Endodermal cell (in vitro differentiated cells): Measurements from ENCODE around the gene RBM20. TPM values are rescaled to one million over a fixed set of nuclear protein-coding genes. Genes with fewer than 3 reads are reported as not detected.

Source experiments
- DNase-seq: peaks from one replicate; pipeline ENCODE4 v3.0.0-alpha.2; 2017
- H3K27ac ChIP-seq: 2 replicates; pipeline ENCODE4 v1.5.1; 2013; ENCODE audit warnings: mild to moderate bottlenecking, low read depth, low read length, moderate library complexity
- H3K27me3 ChIP-seq: 2 replicates; pipeline ENCODE4 v1.6.1; 2013; ENCODE audit warnings: mild to moderate bottlenecking, low read length, moderate library complexity; ENCODE audit not compliant: insufficient read depth, control insufficient read depth, poor library complexity, severe bottlenecking
- H3K36me3 ChIP-seq: 2 replicates; pipeline ENCODE4 v1.7.0; 2013; ENCODE audit warnings: mild to moderate bottlenecking, low read length, moderate library complexity; ENCODE audit not compliant: control insufficient read depth, insufficient read depth
- H3K4me1 ChIP-seq: one replicate; pipeline ENCODE4 v1.7.0; 2013; ENCODE audit warnings: low read length; ENCODE audit not compliant: control insufficient read depth, insufficient read depth
- H3K4me3 ChIP-seq: 2 replicates; pipeline ENCODE4 v1.5.1; 2013; ENCODE audit warnings: mild to moderate bottlenecking, low read length, moderate library complexity
- H3K9ac ChIP-seq: 2 replicates; pipeline ENCODE4 v1.6.1; 2013; ENCODE audit warnings: mild to moderate bottlenecking, low read length, moderate library complexity; ENCODE audit not compliant: poor library complexity, severe bottlenecking; ENCODE audit errors: extremely low read depth
- H3K9me3 ChIP-seq: 2 replicates; pipeline ENCODE4 v1.6.1; 2013; ENCODE audit warnings: mild to moderate bottlenecking, low read length, moderate library complexity; ENCODE audit not compliant: control insufficient read depth
- H3K27ac Mint-ChIP-seq: 2 replicates; pipeline ENCODE4 v1.8.0; 2020; ENCODE audit warnings: mixed read lengths
- H3K27me3 Mint-ChIP-seq: 2 replicates; pipeline ENCODE4 v1.8.0; 2021; ENCODE audit warnings: mild to moderate bottlenecking, mixed read lengths; ENCODE audit not compliant: insufficient read depth
- H3K36me3 Mint-ChIP-seq: 2 replicates; pipeline ENCODE4 v1.8.0; 2020; ENCODE audit warnings: low read depth, mixed read lengths
- H3K4me1 Mint-ChIP-seq: 2 replicates; pipeline ENCODE4 v1.8.0; 2020; ENCODE audit warnings: mixed read lengths
- H3K4me3 Mint-ChIP-seq: 2 replicates; pipeline ENCODE4 v1.8.0; 2020; ENCODE audit warnings: mild to moderate bottlenecking, moderate library complexity, mixed read lengths
- H3K9me3 Mint-ChIP-seq: 2 replicates; pipeline ENCODE4 v1.8.0; 2020; ENCODE audit warnings: mild to moderate bottlenecking, mixed read lengths
- WGBS, 2 experiments: methylation state at CpG; one replicate each; pipeline versions ENCODE4 v1.1.5 to v1.1.7; 2013; ENCODE audit warnings: missing lambda C conversion rate in 2 of 2, mixed read lengths in 1 of 2; ENCODE audit not compliant: insufficient coverage in 1 of 2, insufficient read length in 1 of 2; 5-methylcytosine and 5-hydroxymethylcytosine counted together
- total RNA-seq, 2 donors: library from RNA; stranded (reverse); fragmentation: NEBNext Ultra II Directional in 1 of 2; extraction: Animal tissue kit (Norgen Biotek cat#: 25700) in 1 of 2; gene quantifications; 2 replicates in 1 of 2; 3 replicates in 1 of 2; pipeline ENCODE4 v1.2.1, GENCODE V29; 2021
- TF ChIP-seq, protein P1 (sequence below): fragments of 200-600 bp; sonication (generic); conservative IDR thresholded peaks from 2 replicates; pipeline ENCODE4 v1.5.0; 2021; ENCODE audit warnings: antibody characterized with exemption, mild to moderate bottlenecking

Gene RBM20
- total RNA-seq, 2 donors from 2014 or later: 6.2 to 7.0 TPM

- Mint-ChIP-seq H3K27ac (no peak overlapping the region), H3K9me3 (no peaks in the 10 kb centered on the region), H3K4me3 (no peak overlapping the region), H3K27me3 (no peaks in the 10 kb centered on the region), H3K4me1 (peaks cover 14% of the 10 kb centered on the region), H3K36me3 (no peaks in the 10 kb centered on the region)
- Histone ChIP-seq H3K9me3 (no peaks in the 10 kb centered on the region), H3K4me1 (peaks cover 2% of the 10 kb centered on the region), H3K27me3 (no peaks in the 10 kb centered on the region), H3K4me3 (no peak overlapping the region), H3K9ac (no peak overlapping the region), H3K36me3 (no peaks in the 10 kb centered on the region), H3K27ac (no peak overlapping the region)
- TF ChIP-seq, protein P1, sequence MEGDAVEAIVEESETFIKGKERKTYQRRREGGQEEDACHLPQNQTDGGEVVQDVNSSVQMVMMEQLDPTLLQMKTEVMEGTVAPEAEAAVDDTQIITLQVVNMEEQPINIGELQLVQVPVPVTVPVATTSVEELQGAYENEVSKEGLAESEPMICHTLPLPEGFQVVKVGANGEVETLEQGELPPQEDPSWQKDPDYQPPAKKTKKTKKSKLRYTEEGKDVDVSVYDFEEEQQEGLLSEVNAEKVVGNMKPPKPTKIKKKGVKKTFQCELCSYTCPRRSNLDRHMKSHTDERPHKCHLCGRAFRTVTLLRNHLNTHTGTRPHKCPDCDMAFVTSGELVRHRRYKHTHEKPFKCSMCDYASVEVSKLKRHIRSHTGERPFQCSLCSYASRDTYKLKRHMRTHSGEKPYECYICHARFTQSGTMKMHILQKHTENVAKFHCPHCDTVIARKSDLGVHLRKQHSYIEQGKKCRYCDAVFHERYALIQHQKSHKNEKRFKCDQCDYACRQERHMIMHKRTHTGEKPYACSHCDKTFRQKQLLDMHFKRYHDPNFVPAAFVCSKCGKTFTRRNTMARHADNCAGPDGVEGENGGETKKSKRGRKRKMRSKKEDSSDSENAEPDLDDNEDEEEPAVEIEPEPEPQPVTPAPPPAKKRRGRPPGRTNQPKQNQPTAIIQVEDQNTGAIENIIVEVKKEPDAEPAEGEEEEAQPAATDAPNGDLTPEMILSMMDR: no peak
- WGBS, 2 experiments: 94% methylated on average over 8 to 10 of the region's 10 CpGs
- DNase-seq: no peak
Observed at GRCh38 chr10:110709964-110710587, 65.9 kb downstream of the RBM20 start.

- no peaks in the 10 kb centered on the region for H3K27me3 ChIP-seq
- 90 to 100% methylated on average over 3 to 5 of the region's 5 CpGs for WGBS, 2 experiments
- H3K9me3 Mint-ChIP-seq: no peaks in the 10 kb centered on the region
Observed at GRCh38 chr10:110710621-110711020, 66.5 kb downstream of the RBM20 start.

DNA sequence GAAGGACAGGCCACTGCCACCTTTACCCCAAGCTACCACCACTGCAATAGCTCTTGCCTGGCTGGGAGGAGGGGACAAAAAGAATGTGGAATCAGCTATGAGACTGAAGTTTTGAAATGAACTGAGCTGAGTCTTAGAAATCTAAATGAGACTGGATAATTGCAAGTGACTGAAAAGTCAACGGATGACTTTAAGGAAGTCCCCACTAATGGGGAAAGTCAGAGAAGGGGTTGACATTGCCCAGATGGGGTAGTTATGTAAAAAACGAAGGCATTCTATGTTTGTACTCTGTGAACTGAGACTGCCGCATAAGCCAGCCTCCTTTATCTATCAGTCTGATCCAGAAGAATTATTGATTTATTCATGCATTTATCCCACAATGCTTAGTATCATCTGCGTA is 67.2 kb downstream of the RBM20 start:
- TF ChIP-seq, protein P1: no peak
- H3K4me3 ChIP-seq: no peak overlapping the region
- no peak overlapping the region for H3K4me3 Mint-ChIP-seq
- DNase-seq: no peak
- no peak overlapping the region for H3K27ac Mint-ChIP-seq
- 92 to 96% methylated on average over 3 to 4 of the region's 4 CpGs for WGBS, 2 experiments
- no peaks in the 10 kb centered on the region for H3K27me3 Mint-ChIP-seq
- peaks cover 10% of the 10 kb centered on the region for H3K4me1 Mint-ChIP-seq
- no peaks in the 10 kb centered on the region for H3K9me3 Mint-ChIP-seq
- no peaks in the 10 kb centered on the region for H3K27me3 ChIP-seq
- H3K9me3 ChIP-seq: no peaks in the 10 kb centered on the region
- H3K27ac ChIP-seq: no peak overlapping the region
- no peak overlapping the region for H3K9ac ChIP-seq
- no peaks in the 10 kb centered on the region for H3K36me3 ChIP-seq
- H3K36me3 Mint-ChIP-seq: no peaks in the 10 kb centered on the region
- H3K4me1 ChIP-seq: peaks cover 2% of the 10 kb centered on the region

More at GRCh38 chr10:110710621-110711020, 66.5 kb downstream of the RBM20 start:
- no peak overlapping the region for H3K27ac ChIP-seq
- no peaks in the 10 kb centered on the region for H3K36me3 Mint-ChIP-seq
- H3K27ac Mint-ChIP-seq: no peak overlapping the region
- no peak for DNase-seq
- peaks cover 14% of the 10 kb centered on the region for H3K4me1 Mint-ChIP-seq
- no peaks in the 10 kb centered on the region for H3K27me3 Mint-ChIP-seq
- peaks cover 2% of the 10 kb centered on the region for H3K4me1 ChIP-seq
- no peaks in the 10 kb centered on the region for H3K9me3 ChIP-seq
- H3K4me3 Mint-ChIP-seq: no peak overlapping the region
- TF ChIP-seq, protein P1: no peak
- no peak overlapping the region for H3K4me3 ChIP-seq
- H3K9ac ChIP-seq: no peak overlapping the region
- no peaks in the 10 kb centered on the region for H3K36me3 ChIP-seq
